CD4-positive, alpha-beta T cell treated with Interleukin-6 for 4 hours (primary cell): ENCODE measurements around the gene HSPA1L.

Source experiments
- DNase-seq: peaks from one replicate; pipeline ENCODE4 v3.0.0-alpha.2; 2020; ENCODE audit warnings: mixed read lengths

Gene HSPA1L

GRCh38 chr6:31781244-31782125, 33.6 kb downstream of the HSPA1L start:
- no peak for DNase-seq

- DNase-seq = no peak
Measured at GRCh38 chr6:31780507-31781243, 34.4 kb downstream of the HSPA1L start.

- DNase-seq = no peak
Measured at GRCh38 chr6:31779908-31780307, 35.2 kb downstream of the HSPA1L start.

- no peak for DNase-seq
Measured at GRCh38 chr6:31778999-31779885, 35.8 kb downstream of the HSPA1L start.

GRCh38 chr6:31778193-31778592, 36.9 kb downstream of the HSPA1L start:
- no peak for DNase-seq

GRCh38 chr6:31777667-31778050, 37.4 kb downstream of the HSPA1L start:
- DNase-seq = no peak

GRCh38 chr6:31776989-31777666, 38.0 kb downstream of the HSPA1L start, which contains the start of gene VWA7:
TSS of gene VWA7 (minus strand) at chr6:31777328. CDS start at chr6:31776779, 549 bp downstream.
- DNase-seq = peak; percentile 76

- DNase-seq = no peak
Measured at GRCh38 chr6:31776485-31776988, 38.5 kb downstream of the HSPA1L start.

GRCh38 chr6:31775633-31776484, 39.2 kb downstream of the HSPA1L start:
- DNase-seq = no peak

- DNase-seq = no peak
Measured at GRCh38 chr6:31775184-31775583, 39.9 kb downstream of the HSPA1L start.

GRCh38 chr6:31771992-31772358, 43.1 kb downstream of the HSPA1L start:
- DNase-seq = peak; percentile 27

- DNase-seq = no peak
Measured at GRCh38 chr6:31770860-31771259, 44.2 kb downstream of the HSPA1L start.

- peak; percentile 79 for DNase-seq
Measured at GRCh38 chr6:31769684-31770371, 45.3 kb downstream of the HSPA1L start.

GRCh38 chr6:31768363-31769257, 46.5 kb downstream of the HSPA1L start:
- DNase-seq = no peak

GRCh38 chr6:31767096-31767645, 47.9 kb downstream of the HSPA1L start:
- DNase-seq = no peak

- DNase-seq = no peak
Measured at GRCh38 chr6:31765910-31766794, 48.9 kb downstream of the HSPA1L start.

- DNase-seq = no peak
Measured at GRCh38 chr6:31765559-31765909, 49.5 kb downstream of the HSPA1L start.

- DNase-seq = no peak
Measured at GRCh38 chr6:31764198-31764597, 50.9 kb downstream of the HSPA1L start.
